ENCODE results near the gene CYP2A6.

GRCh38 chr19:40797166-40797962, 52.9 kb downstream of the CYP2A6 start:
- no peak for TF ChIP-seq POLR2A (IDR thresholded peaks at IDR 0.05)
- TF ChIP-seq, protein P1, sequence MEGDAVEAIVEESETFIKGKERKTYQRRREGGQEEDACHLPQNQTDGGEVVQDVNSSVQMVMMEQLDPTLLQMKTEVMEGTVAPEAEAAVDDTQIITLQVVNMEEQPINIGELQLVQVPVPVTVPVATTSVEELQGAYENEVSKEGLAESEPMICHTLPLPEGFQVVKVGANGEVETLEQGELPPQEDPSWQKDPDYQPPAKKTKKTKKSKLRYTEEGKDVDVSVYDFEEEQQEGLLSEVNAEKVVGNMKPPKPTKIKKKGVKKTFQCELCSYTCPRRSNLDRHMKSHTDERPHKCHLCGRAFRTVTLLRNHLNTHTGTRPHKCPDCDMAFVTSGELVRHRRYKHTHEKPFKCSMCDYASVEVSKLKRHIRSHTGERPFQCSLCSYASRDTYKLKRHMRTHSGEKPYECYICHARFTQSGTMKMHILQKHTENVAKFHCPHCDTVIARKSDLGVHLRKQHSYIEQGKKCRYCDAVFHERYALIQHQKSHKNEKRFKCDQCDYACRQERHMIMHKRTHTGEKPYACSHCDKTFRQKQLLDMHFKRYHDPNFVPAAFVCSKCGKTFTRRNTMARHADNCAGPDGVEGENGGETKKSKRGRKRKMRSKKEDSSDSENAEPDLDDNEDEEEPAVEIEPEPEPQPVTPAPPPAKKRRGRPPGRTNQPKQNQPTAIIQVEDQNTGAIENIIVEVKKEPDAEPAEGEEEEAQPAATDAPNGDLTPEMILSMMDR (IDR thresholded peaks at IDR 0.05), result no peak

Measured in sigmoid colon (tissue), 3 donors.